ENCODE results near the gene CXXC4.

Gene CXXC4

GRCh38 chr4:104494822-104495559 is at the start of gene CXXC4:
Gene CXXC4, minus strand, starts transcription at chr4:104494894. Its CDS starts 3,092 bp downstream, at chr4:104491802.
- DNase-seq (ENCODE audit: low spot score), result no peak

DNA sequence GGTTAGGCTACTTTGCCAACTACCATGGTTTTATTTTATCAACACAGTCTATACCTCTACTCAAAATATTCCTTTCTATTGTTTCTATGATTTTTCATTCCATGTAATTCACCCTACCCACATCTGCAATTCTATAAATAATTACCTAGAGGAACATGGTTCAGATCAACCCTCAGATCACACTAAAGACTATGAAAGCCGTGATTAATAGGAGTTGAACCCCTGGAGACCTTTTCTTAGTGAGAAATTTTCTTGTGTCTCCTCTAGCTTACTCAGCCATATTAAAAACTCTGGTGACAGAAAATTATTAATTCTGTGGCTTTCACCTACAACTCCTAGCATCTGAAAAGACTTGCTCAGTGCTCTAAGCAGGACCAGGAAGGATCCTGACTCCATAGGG is 38.5 kb upstream of the CXXC4 start:
- DNase-seq (ENCODE audit: low spot score), result no peak
- FAIRE-seq, result no peak

More at GRCh38 chr4:104494822-104495559, at the start of gene CXXC4:
- FAIRE-seq, result no peak

DNA sequence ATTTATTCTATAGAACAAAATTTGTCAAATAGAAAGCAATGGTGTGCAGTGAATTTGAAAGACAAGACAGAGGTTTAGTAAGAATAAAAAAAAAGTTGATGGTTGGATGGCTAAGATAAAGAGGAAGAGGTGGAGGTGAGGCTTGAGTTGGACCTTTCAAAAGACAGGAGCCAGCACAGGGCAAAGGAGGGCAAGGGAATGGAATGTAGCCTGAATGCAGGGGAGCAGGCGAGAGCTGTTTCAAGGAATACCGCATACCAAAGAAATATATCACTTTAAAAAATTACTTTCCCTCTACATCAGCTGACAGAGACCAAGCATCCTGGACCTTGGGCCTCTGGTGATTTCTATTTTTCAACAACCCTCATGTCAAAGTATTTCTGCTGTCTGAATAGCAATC is 38.0 kb upstream of the CXXC4 start:
- FAIRE-seq, result no peak

GRCh38 chr4:104531390-104531789 is 36.7 kb upstream of the CXXC4 start:
- FAIRE-seq (no peak), DNase-seq (ENCODE audit: low spot score) (no peak)

More for the DNA sequence above, 38.0 kb upstream of the CXXC4 start:
- DNase-seq (ENCODE audit: low spot score), result no peak

GRCh38 chr4:104530426-104530825 is 35.7 kb upstream of the CXXC4 start:
- DNase-seq (ENCODE audit: low spot score) (no peak), FAIRE-seq (no peak)

DNA sequence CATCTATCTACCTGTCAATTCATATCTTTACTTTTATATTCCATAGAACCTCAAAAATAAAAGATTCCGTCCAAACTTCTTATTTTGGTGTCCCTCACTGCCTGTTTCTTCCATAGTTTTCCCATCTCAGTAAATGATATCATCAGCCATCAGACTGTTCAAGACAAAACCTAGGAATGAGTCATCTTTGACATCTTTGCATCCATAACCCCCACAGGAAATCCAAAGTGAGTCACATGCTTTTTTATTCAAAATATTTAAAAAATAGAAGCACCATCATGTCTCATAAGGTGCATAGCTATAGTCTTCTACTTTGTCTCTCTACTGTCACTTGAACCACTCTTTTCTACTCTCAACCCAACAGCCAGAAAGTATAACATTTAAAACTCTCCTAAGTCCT is 29.9 kb upstream of the CXXC4 start:
- FAIRE-seq, result no peak
- no peak for DNase-seq (ENCODE audit: low spot score)

DNA sequence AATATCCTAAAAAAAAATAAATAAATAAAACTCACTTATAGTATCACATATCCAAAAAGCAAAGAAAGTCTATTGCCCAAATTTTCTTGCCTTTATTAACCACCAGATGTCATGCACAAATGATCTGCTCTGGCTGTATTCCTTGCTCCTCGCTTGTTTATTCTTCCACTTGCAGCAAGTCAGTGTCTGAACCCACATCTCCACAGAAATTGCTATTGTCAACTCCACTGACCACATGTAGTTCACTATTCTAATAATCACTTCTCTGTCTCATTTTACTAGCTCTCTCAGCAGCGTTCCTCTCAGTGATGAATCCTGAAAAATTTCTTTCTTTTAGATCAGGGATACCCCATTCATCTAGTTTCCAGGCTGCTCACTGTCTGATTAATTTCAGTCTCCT is 29.3 kb upstream of the CXXC4 start:
- FAIRE-seq (no peak), DNase-seq (ENCODE audit: low spot score) (no peak)

DNA sequence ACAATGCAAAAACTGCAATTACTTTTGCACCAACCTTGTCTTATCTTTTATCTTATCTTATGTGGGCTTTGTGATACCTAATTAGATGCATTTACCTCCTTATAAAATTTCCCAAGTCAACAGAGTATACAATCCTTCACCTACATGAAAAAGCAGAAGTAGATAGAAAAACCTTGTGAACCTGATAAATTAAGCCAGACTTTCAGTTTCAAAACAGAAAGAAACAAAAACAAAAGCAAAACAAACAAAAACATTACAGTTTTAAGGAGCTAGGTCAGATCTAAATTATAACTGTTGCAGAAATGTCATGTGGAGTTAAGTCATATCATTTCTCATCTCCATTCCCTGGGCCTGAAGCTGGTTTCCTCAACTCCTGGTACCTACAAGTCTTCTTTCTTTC is 24.9 kb upstream of the CXXC4 start:
- FAIRE-seq (no peak), DNase-seq (ENCODE audit: low spot score) (no peak)

- DNase-seq (ENCODE audit: low spot score), result no peak
- no peak for FAIRE-seq
Measured at GRCh38 chr4:104516884-104517283, 22.2 kb upstream of the CXXC4 start.

DNA sequence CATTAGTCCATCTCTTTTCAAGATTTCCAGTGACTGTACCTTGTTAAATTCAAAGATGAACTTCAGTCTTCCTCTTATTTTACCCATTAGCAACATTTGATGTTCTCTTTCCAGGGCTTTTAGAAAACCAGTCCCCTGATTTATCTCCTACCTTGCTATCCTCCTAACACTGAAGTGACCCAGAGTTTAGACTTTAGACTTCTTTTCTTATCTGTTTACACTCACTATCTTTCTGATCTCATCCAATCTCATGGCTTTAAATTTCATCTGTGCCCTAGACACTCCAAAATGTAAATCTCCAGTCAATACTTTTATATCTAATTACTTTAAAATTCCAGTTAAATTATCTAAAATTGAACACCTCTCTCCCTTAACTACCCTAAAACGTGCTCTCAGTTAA is 13.5 kb upstream of the CXXC4 start:
- DNase-seq (ENCODE audit: low spot score) (no peak), FAIRE-seq (no peak)

GRCh38 chr4:104507112-104507511 is 12.4 kb upstream of the CXXC4 start:
- DNase-seq (ENCODE audit: low spot score) (no peak), FAIRE-seq (no peak)

DNA sequence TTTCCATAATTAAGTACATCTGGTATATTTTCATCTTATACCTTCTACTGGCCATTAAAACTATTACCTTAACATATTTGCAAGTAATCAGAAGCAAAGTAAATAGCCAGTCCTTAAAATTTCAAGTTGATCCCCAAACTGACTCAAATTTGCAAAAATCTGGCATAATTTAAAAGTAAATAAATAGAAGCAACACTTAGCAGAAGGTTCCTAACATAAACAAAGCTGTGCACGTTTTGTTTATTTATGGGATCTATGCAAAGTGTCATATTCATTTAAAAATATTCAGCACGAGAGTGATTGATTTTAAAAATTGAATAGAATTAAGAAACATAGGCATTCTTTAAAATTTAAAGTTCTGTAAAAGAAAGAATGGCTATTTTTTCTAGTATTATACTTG is 9.8 kb upstream of the CXXC4 start:
- FAIRE-seq (no peak), DNase-seq (ENCODE audit: low spot score) (no peak)

- FAIRE-seq (no peak), DNase-seq (ENCODE audit: low spot score) (no peak)
Measured at GRCh38 chr4:104502471-104502870, 7.8 kb upstream of the CXXC4 start.

GRCh38 chr4:104501290-104501689 is 6.6 kb upstream of the CXXC4 start:
- no peak for DNase-seq (ENCODE audit: low spot score)
- FAIRE-seq, result no peak

- no peak for DNase-seq (ENCODE audit: low spot score)
- FAIRE-seq, result no peak
Measured at GRCh38 chr4:104500442-104500841, 5.7 kb upstream of the CXXC4 start.

- FAIRE-seq (no peak), DNase-seq (ENCODE audit: low spot score) (no peak)
Measured at GRCh38 chr4:104494185-104494584, 509 bp downstream of the CXXC4 start.

DNA sequence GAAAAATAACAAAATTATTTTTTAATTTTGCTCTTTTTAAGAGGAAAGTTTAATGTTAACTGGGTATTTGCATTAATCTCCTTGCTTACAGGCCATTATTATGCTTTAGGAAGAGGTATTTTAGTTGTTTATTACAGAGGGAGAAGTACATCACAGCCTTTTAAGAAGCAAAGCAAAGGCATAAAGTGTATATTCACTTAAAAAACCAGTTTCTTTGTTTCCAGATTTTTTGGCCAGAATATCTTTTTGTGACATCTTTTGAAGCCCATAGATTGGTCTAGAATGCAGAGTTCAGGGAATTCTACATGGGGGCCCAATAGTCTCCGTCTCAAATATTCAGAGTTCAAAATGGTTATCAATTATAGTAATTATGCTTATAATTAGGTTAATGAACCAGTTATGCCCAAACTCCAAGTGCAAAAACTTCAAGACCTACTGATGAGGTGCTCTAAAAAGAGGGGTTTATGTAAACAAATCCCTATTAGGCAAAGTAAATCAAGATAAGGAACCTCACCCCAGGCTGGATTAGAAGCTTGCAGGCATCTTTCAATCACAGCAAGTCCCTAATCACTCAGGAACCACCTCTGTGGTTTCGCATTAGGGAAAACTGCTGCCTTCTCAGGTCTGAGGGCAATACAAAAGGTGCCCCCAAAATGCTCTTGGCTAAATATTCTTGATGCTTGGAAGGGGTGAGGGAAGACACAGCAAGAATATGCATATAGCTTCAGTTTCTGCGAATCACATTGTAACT is 1.4 kb downstream of the CXXC4 start:
- DNase-seq (ENCODE audit: low spot score) (no peak), FAIRE-seq (no peak)

DNA sequence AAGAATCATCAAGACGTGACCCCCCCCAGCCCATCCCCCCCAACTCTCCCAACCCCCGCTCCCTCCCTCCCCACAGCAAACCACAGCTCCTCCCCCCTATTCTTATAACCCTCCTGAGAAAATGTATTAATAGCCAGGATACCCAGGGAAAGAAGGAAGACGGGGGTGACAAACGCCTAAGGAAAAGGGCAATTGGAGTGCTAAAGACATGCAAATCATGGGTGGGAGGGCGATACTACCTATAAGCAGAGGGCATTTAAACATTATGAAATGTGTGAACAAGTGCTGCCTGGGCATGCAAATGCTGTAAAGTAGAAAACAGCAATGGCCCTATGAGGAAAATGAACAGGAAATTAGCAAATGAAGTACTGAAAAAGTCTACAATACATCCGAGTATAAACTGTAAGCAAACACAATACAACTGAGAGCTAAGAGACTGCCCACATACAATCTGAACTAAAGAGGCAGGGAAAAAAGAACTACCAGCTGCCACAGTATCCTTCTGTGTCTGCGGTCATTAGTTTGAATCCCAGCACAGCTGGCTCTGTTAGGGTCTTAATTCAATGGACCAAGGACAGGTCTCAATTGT is 2.4 kb downstream of the CXXC4 start:
- DNase-seq (ENCODE audit: low spot score) (no peak), FAIRE-seq (no peak)

GRCh38 chr4:104491481-104492182 is 3.1 kb downstream of the CXXC4 start:
- DNase-seq (ENCODE audit: low spot score) (no peak), FAIRE-seq (no peak)

- no peak for FAIRE-seq
- peak; percentile 55 for DNase-seq (ENCODE audit: low spot score)
Measured at GRCh38 chr4:104490770-104491480, 3.8 kb downstream of the CXXC4 start.

DNA sequence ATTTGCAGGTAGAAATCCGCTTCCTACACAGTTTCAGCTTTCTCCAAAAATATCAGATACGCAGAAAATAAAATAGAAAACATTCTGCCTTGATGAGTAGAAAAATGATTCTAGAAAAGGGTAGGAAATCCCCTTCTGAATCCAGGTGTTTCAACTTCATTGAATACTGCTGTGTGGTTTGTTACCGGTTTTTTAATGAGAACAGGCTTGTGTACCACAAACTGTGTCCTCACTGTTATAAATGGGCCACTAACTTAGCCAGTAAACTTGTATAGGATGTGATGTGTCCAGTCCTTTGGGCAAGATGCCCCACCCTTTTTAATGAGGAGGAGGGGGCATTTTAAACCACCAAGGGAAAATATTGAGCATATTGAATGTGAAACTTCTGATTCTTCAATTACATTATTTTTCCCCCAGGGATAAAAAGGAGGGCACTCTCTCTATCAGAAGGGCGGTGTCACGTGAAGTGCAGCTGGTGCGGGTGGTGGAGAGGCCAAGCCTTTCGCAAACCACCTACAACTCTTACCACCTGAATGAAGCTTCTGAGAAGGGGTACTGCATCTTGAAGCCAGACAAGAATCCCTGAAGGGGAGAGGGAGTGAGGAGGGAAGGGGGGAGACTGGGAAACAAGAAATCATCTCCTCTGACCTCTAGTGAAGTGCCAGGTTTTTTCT is 4.5 kb downstream of the CXXC4 start:
- no peak for FAIRE-seq
- DNase-seq (ENCODE audit: low spot score), result no peak
